Thyroid gland (tissue), 4 donors: ENCODE results near the gene KRTAP9-7. TPM values are rescaled to one million over a fixed set of nuclear protein-coding genes. Genes with fewer than 3 reads are reported as not detected.

ENCODE experiments used
- DNase-seq, 2 donors: peaks; one replicate each; pipeline ENCODE4 v3.0.0-alpha.2; 2019
- H3K27ac ChIP-seq, 3 donors: fragments of 200-600 bp; sonication (generic); 1 replicate in 2 of 3; 2 replicates in 1 of 3; pipeline ENCODE4 v1.5.1; 2016 to 2019; ENCODE audit warnings: mild to moderate bottlenecking in 1 of 3, moderate library complexity in 1 of 3
- H3K27me3 ChIP-seq: fragments of 200-600 bp; sonication (generic); one replicate; pipeline ENCODE4 v1.5.1; 2019
- H3K36me3 ChIP-seq, 2 donors: fragments of 200-600 bp; sonication (generic); one replicate each; pipeline ENCODE4 v1.5.1; 2016 to 2019
- H3K4me1 ChIP-seq, 2 donors: fragments of 200-600 bp; sonication (generic); one replicate each; pipeline ENCODE4 v1.5.1; 2017 to 2019
- H3K4me3 ChIP-seq, 3 donors: fragments of 200-600 bp; sonication (generic); replicated peaks in 1 of 3; 1 replicate in 2 of 3; 2 replicates in 1 of 3; pipeline ENCODE4 v1.5.1; 2016; ENCODE audit warnings: mild to moderate bottlenecking in 1 of 3
- H3K9me3 ChIP-seq: fragments of 200-600 bp; sonication (generic); one replicate; pipeline ENCODE4 v1.5.1; 2017
- CTCF ChIP-seq, 6 experiments: fragments of 200-600 bp in 3 of 6; fragments of 450-650 bp in 3 of 6; sonication (generic) in 3 of 6; IDR thresholded peaks; one replicate each; pipeline ENCODE4 v1.5.1; 2016 to 2019; ENCODE audit warnings: antibody characterized with exemption in 6 of 6, mild to moderate bottlenecking in 2 of 6, inconsistent platforms in 1 of 6, moderate library complexity in 1 of 6
- POLR2A ChIP-seq, 2 donors: fragments of 450-650 bp; IDR thresholded peaks; one replicate each; pipeline ENCODE4 v1.6.1; 2017; ENCODE audit warnings: antibody characterized with exemption in 2 of 2, mild to moderate bottlenecking in 2 of 2, moderate library complexity in 1 of 2
- WGBS, 2 donors: methylation state at CpG; one replicate each; pipeline ENCODE4 v1.1.5; 2017; 5-methylcytosine and 5-hydroxymethylcytosine counted together
- intact Hi-C: fragments of 100-400 bp; cut with DNase I; formaldehyde crosslinking; loops from one replicate; pipeline ENCODE4 v1.15.1; 2023
- total RNA-seq, 4 donors: library from RNA; depleted of rRNA; stranded (reverse); fragments of >200 nt; gene quantifications; one replicate each; pipeline ENCODE4 v1.2.3, GENCODE V29; 2016

The KRTAP9-7 gene
- total RNA-seq, 4 donors from 2014 or later, result not detected

GRCh38 chr17:41278176-41278955 is 2.9 kb downstream of the KRTAP9-7 start:
- Histone ChIP-seq H3K36me3 (no peaks in the 10 kb centered on the region), H3K9me3 (no peaks in the 10 kb centered on the region), H3K4me3 (no peak overlapping the region), H3K27ac (no peak overlapping the region), H3K27me3 (no peaks in the 10 kb centered on the region), H3K4me1 (no peaks in the 10 kb centered on the region)
- 90 to 94% methylated on average over 3 of the region's 3 CpGs for WGBS, 2 donors
- no peak for DNase-seq
- TF ChIP-seq CTCF (IDR thresholded peaks at IDR 0.05) (no peak), POLR2A (IDR thresholded peaks at IDR 0.05) (no peak)
- intact Hi-C loops, result no loop called here

DNA sequence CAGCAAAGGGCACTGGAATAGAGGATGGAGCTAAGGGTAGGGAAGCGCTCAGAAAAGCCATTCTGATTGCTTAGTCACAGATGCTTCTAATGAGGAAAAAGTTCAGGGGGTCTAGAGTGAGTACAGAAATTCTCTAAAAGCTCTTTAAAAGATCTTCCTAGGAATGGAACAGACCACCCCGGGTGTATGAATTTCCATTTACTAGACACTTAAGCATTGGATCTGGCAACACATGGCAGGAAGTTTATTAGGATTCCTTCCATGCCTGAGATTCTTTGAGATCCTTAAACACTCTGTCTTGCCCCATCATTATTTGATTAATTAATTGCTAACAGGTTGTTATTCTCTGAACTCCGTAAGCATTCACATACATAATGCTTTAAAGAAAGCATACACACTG is 8.5 kb downstream of the KRTAP9-7 start:
- intact Hi-C loops, result no loop called here
- WGBS, 2 donors, result 58 to 61% methylated on average over 3 of the region's 3 CpGs

GRCh38 chr17:41284546-41284945 is 9.0 kb downstream of the KRTAP9-7 start:
- no peak for DNase-seq
- Histone ChIP-seq H3K27ac (no peak overlapping the region), H3K4me3 (no peak overlapping the region), H3K4me1 (no peaks in the 10 kb centered on the region), H3K27me3 (no peaks in the 10 kb centered on the region), H3K36me3 (no peaks in the 10 kb centered on the region), H3K9me3 (no peaks in the 10 kb centered on the region)
- intact Hi-C loops, result no loop called here
- WGBS, 2 donors, result 54 to 63% methylated on average over 2 of the region's 2 CpGs
- TF ChIP-seq POLR2A (IDR thresholded peaks at IDR 0.05) (no peak), CTCF (IDR thresholded peaks at IDR 0.05) (no peak)

More for the DNA sequence above, 8.5 kb downstream of the KRTAP9-7 start:
- no peak overlapping the region for H3K27ac ChIP-seq
- DNase-seq, result no peak
- H3K4me3 ChIP-seq, result no peak overlapping the region
- H3K27me3 ChIP-seq, result no peaks in the 10 kb centered on the region
- TF ChIP-seq POLR2A (IDR thresholded peaks at IDR 0.05) (no peak), CTCF (IDR thresholded peaks at IDR 0.05) (no peak)
- no peaks in the 10 kb centered on the region for H3K4me1 ChIP-seq
- H3K36me3 ChIP-seq, result no peaks in the 10 kb centered on the region
- H3K9me3 ChIP-seq, result no peaks in the 10 kb centered on the region

- intact Hi-C loops, result no loop called here
- WGBS, 2 donors, result 89 to 91% methylated on average over 3 of the region's 3 CpGs
- no peak for DNase-seq
- Histone ChIP-seq H3K36me3 (no peaks in the 10 kb centered on the region), H3K9me3 (no peaks in the 10 kb centered on the region), H3K27me3 (no peaks in the 10 kb centered on the region), H3K4me1 (peaks cover 0 to 5% of the 10 kb centered on the region in 2 donors), H3K4me3 (no peak overlapping the region), H3K27ac (no peak overlapping the region)
- TF ChIP-seq CTCF (IDR thresholded peaks at IDR 0.05) (no peak), POLR2A (IDR thresholded peaks at IDR 0.05) (no peak)
These were observed 11.6 kb downstream of the KRTAP9-7 start for GRCh38 chr17:41287050-41287449.

DNA sequence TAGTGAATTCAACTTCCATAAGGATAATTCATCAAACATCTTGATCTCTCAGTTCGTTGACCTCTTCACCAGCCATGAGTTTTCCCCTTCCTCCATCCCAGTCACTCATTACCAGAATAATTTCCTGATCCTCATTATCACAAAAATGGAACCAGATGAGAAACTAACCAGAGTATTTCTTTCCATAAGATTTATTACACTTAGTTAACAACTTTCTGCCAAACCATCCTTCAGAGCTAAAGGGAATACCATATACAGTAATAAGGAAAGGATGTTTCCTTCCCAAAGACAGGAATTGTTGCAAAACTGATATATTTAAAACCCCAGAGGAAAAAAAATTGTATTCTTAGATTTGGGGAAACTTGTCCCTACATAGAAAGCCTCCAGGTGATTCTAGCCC is 18.5 kb downstream of the KRTAP9-7 start:
- H3K27me3 ChIP-seq, result no peaks in the 10 kb centered on the region
- no peak for TF ChIP-seq CTCF (IDR thresholded peaks at IDR 0.05)
- no peak for TF ChIP-seq POLR2A (IDR thresholded peaks at IDR 0.05)
- peaks cover 0 to 5% of the 10 kb centered on the region in 2 donors for H3K4me1 ChIP-seq
- H3K27ac ChIP-seq, result no peak overlapping the region
- H3K9me3 ChIP-seq, result no peaks in the 10 kb centered on the region
- no peak overlapping the region for H3K4me3 ChIP-seq
- intact Hi-C loops, result no loop called here
- no peaks in the 10 kb centered on the region for H3K36me3 ChIP-seq
- 78 to 80% methylated on average over 1 of the region's 1 CpG for WGBS, 2 donors
- DNase-seq, result no peak
